Measurements from ENCODE around the gene G6PC1. TPM values are rescaled to one million over a fixed set of nuclear protein-coding genes. Genes with fewer than 3 reads are reported as not detected.

G6PC1 gene
- total and polyA plus RNA-seq, 2 of the 13 experiments (the other 11 are each of a cell fraction or from before 2014, with no cell fraction given) = 1.7 to 37.9 TPM

- TF ChIP-seq ZHX1 (CRISPR knock-in tag; IDR thresholded peaks at IDR 0.05; ENCODE audit: low read depth) (no peak), ZBTB39 (CRISPR knock-in tag; IDR thresholded peaks at IDR 0.05) (no peak), ARID4A (CRISPR knock-in tag; IDR thresholded peaks at IDR 0.05; ENCODE audit: borderline replicate concordance) (no peak), RNF219 (CRISPR knock-in tag; IDR thresholded peaks at IDR 0.05) (no peak), SRF (IDR thresholded peaks at IDR 0.05; ENCODE audit: low read depth, low read length) (no peak), GABPB1 (CRISPR knock-in tag; IDR thresholded peaks at IDR 0.05) (no peak), POLR2AphosphoS2 (IDR thresholded peaks at IDR 0.05; ENCODE audit: low read depth, low read length) (peak; percentile 65), ZNF512B (CRISPR knock-in tag; IDR thresholded peaks at IDR 0.05; ENCODE audit: borderline replicate concordance) (no peak), EP300 (IDR thresholded peaks at IDR 0.05; ENCODE audit: low read depth in 2 of 2, low read length in 2 of 2) (no peak), EP300 (CRISPR knock-in tag; IDR thresholded peaks at IDR 0.05; ENCODE audit: borderline replicate concordance) (no peak)
These were observed 1.1 kb downstream of the G6PC1 start (continued) for GRCh38 chr17:42901535-42902229.

All from HepG2 (cell line).